B cell (primary cell): ENCODE data around the gene DCUN1D4.

Experiments used
- EZH2 ChIP-seq: IDR thresholded peaks from 2 replicates; pipeline ENCODE4 v1.6.1; 2012; ENCODE audit warnings: borderline replicate concordance, low read depth, mild to moderate bottlenecking, moderate library complexity, low read length; ENCODE audit not compliant: insufficient read depth, poor library complexity, severe bottlenecking
- TF ChIP-seq, protein P1 (sequence below): fragments of 200-600 bp; IDR thresholded peaks from one replicate; pipeline ENCODE4 v1.8.0; 2022; ENCODE audit warnings: antibody characterized with exemption, mild to moderate bottlenecking

- TF ChIP-seq, protein P1, sequence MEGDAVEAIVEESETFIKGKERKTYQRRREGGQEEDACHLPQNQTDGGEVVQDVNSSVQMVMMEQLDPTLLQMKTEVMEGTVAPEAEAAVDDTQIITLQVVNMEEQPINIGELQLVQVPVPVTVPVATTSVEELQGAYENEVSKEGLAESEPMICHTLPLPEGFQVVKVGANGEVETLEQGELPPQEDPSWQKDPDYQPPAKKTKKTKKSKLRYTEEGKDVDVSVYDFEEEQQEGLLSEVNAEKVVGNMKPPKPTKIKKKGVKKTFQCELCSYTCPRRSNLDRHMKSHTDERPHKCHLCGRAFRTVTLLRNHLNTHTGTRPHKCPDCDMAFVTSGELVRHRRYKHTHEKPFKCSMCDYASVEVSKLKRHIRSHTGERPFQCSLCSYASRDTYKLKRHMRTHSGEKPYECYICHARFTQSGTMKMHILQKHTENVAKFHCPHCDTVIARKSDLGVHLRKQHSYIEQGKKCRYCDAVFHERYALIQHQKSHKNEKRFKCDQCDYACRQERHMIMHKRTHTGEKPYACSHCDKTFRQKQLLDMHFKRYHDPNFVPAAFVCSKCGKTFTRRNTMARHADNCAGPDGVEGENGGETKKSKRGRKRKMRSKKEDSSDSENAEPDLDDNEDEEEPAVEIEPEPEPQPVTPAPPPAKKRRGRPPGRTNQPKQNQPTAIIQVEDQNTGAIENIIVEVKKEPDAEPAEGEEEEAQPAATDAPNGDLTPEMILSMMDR = no peak
- TF ChIP-seq EZH2 = no peak
Measured at GRCh38 chr4:51845711-51846110, 2.8 kb downstream of the DCUN1D4 start.
